Lower leg skin (tissue), 3 donors: Measurements from ENCODE around the gene ASB1.

ENCODE experiments used
- CTCF ChIP-seq, 3 donors: fragments of 450-650 bp; IDR thresholded peaks; one replicate each; pipeline ENCODE4 v1.5.1; 2016; ENCODE audit warnings: antibody characterized with exemption in 3 of 3, mild to moderate bottlenecking in 3 of 3, moderate library complexity in 2 of 3
- POLR2A ChIP-seq, 2 donors: fragments of 450-650 bp; IDR thresholded peaks; one replicate each; pipeline ENCODE4 v1.6.1; 2016 to 2017; ENCODE audit warnings: antibody characterized with exemption in 2 of 2, mild to moderate bottlenecking in 1 of 2, moderate library complexity in 1 of 2

DNA sequence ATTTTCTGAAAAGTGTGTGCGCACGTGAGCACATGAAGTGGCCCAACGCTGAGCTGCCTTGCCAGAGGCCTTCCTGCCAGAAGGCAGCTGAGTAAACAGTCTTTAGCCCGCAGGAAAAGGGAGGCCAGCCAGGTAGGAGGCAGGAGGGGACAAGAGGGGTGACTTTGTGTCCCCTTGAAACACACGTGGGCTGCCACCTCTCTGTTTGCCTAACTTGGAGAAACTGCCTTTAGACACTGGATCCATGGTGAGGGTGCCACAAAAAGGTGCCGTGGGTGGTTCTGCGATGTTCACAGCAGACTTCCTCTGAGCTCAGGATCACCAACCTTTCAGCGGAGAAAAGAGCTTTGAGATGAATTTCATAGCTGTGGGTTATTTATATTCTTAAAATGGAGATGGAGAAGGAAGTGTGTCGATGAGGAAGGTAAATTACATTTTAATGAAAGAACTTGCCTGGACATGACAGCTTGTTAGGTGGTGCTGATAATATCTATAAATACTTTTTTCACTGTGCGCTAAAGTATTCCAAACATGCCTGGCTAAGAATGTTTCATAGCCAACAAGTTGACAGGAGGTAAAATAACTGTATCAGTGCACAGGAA lies 36.6 kb upstream of the ASB1 start:
- TF ChIP-seq CTCF (IDR thresholded peaks at IDR 0.05) (no peak), POLR2A (IDR thresholded peaks at IDR 0.05) (no peak)
